BLaER1 treated with 17β-estradiol and CSF1 and Interleukin-3, amounts not matched to agents 10 nM and 100 nM (cell line): ENCODE results near the gene GTPBP8.
A peak's percentile ranks its signal among the peaks of the same experiment; 100 is the strongest.

Experiments
- H3K27ac ChIP-seq, 11 experiments: shearing (Covaris generic); formaldehyde crosslinking; 2 replicates each; pipeline ENCODE4 v1.8.1; 2022
- H3K27me3 ChIP-seq, 11 experiments: shearing (Covaris generic); formaldehyde crosslinking; 2 replicates each; pipeline ENCODE4 v1.8.1; 2022
- H3K36me3 ChIP-seq, 11 experiments: shearing (Covaris generic); formaldehyde crosslinking; 2 replicates each; pipeline ENCODE4 v1.8.1; 2022
- H3K4me1 ChIP-seq, 10 experiments: shearing (Covaris generic); formaldehyde crosslinking; 2 replicates each; pipeline ENCODE4 v1.8.1; 2022
- H3K4me2 ChIP-seq, 11 experiments: shearing (Covaris generic); formaldehyde crosslinking; 2 replicates each; pipeline ENCODE4 v1.8.1; 2022
- H3K4me3 ChIP-seq, 10 experiments: shearing (Covaris generic); formaldehyde crosslinking; 2 replicates each; pipeline ENCODE4 v1.8.1; 2022
- H3K9ac ChIP-seq, 11 experiments: shearing (Covaris generic); formaldehyde crosslinking; 2 replicates each; pipeline ENCODE4 v1.8.1; 2022
- H3K9me3 ChIP-seq, 11 experiments: shearing (Covaris generic); formaldehyde crosslinking; replicated peaks in 1 of 11; 2 replicates each; pipeline ENCODE4 v1.8.1; 2022
- H4K20me1 ChIP-seq, 11 experiments: shearing (Covaris generic); formaldehyde crosslinking; 2 replicates each; pipeline ENCODE4 v1.8.1; 2022
- Cebpa-rat ChIP-seq, 11 experiments: shearing (Covaris generic); IDR thresholded peaks; 2 replicates each; pipeline ENCODE4 v1.8.1; 2022

Gene GTPBP8

DNA sequence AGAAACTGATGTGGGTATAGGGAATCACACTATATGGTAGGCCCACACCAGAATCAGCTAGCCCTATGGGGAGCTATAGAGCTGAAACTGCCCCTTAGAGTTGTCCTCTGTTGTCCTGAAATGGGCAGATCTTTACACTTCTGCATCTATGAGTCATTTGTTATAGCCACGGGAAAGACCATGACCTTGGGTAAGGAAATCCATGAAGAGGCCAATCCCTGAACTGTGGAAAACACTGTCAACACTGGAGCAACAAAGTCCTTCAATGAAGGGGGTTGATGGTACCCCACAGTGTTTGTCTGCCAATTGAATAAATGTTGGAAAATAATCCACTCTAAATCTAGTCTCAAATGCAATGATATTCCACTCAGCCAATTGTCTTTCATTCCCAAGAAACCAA is 10.7 kb upstream of the GTPBP8 start:
- TF ChIP-seq Cebpa-rat (IDR thresholded peaks at IDR 0.05): no peak
- Histone ChIP-seq H3K36me3 (no peaks in the 10 kb centered on the region), H3K4me3 (no peak overlapping the region), H3K27ac (no peak overlapping the region), H3K27me3 (no peaks in the 10 kb centered on the region), H3K9ac (no peak overlapping the region), H3K4me2 (no peak overlapping the region), H4K20me1 (no peaks in the 10 kb centered on the region), H3K9me3 (no peaks in the 10 kb centered on the region), H3K4me1 (peaks cover 20 to 55% (median 30%) of the 10 kb centered on the region in 10 experiments)

DNA sequence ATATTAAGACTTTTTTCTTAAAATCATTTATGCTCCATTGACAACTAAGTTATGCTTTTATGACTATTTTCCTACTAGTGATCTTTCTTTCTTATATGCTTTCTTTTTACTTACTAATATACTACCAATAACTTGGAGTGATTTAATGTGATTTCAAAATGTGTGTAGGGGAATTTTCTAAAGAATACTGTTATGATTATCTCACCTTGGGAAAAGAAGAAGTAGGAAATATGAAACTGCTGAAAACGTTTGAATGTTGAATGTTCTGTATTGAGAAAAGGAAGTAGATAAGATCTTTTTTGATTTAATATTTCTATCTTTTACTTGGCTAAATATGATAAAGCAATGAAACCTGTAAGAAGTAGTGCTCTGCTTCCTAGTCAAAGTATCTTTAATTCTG is 8.1 kb upstream of the GTPBP8 start:
- Histone ChIP-seq H3K27me3 (no peaks in the 10 kb centered on the region), H4K20me1 (no peaks in the 10 kb centered on the region), H3K4me1 (peaks cover 5 to 31% (median 11%) of the 10 kb centered on the region in 10 experiments; a peak in 17 of 20 replicates), H3K27ac (no peak overlapping the region), H3K9me3 (no peaks in the 10 kb centered on the region), H3K36me3 (no peaks in the 10 kb centered on the region), H3K4me3 (no peak overlapping the region), H3K4me2 (peak overlapping the region in 3 of 11 experiments; percentile 49 to 56 (median 53); a peak in 4 of 22 replicates), H3K9ac (no peak overlapping the region)
- no peak for TF ChIP-seq Cebpa-rat (IDR thresholded peaks at IDR 0.05)

DNA sequence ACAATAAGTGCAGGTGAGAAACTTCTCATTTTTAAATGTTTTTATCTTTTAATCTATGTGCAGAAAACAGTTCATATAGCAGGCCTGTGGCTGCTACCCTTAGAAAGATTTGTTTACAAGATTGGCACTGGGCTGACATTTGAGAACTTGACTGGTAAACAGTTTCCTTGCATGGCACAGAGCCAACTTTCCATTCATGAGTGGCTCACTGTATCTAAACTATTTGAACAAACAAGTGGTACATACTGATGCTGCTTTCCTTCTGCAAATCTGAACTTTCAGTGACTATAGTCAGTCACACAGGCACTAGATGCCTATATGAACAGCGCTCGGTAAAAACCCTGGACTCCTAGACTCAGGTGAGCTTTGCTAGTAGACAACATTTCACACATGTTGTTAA is 6.3 kb upstream of the GTPBP8 start:
- Histone ChIP-seq H3K4me3 (no peak overlapping the region), H4K20me1 (no peaks in the 10 kb centered on the region), H3K36me3 (no peaks in the 10 kb centered on the region), H3K4me2 (peak overlapping the region in 7 of 11 experiments; percentile 5 to 52 (median 16); a peak in 6 of 22 replicates), H3K9ac (no peak overlapping the region), H3K9me3 (no peaks in the 10 kb centered on the region), H3K27ac (no peak overlapping the region), H3K4me1 (peaks cover 5 to 18% (median 11%) of the 10 kb centered on the region in 10 experiments; a peak in 17 of 20 replicates), H3K27me3 (no peaks in the 10 kb centered on the region)
- no peak for TF ChIP-seq Cebpa-rat (IDR thresholded peaks at IDR 0.05)

DNA sequence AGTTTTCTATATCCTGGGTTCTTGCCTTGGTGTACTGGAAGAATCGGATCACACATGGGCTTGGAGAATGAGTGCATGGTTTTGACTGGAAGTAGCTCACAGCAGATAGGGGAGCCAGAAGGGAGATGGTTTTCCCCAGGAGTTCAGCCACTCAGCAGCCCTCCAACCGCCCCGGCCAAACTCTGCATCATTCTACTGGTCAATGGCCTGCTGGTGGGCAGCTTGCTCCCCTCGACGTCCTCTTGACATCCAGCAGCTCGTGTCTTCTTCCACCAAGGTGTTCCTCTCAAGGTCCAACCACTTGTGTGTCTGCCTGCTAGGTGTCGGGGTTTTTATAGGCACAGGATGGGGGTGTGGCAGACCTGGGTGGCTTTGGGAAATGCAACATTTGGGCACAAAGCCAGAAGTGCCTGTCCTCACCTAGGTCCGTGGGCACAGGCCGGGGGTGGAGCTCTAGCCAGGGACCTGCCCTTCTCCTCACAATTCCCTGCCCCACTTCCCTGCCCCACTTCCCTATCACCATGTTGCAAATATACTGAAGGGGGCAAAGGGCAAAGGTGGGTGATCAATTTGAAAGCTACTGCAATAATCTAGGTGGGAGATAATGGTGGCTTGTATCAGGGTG is 3.0 kb upstream of the GTPBP8 start:
- Histone ChIP-seq H3K9ac (no peak overlapping the region), H3K9me3 (no peaks in the 10 kb centered on the region), H3K27me3 (no peaks in the 10 kb centered on the region), H3K4me2 (no peak overlapping the region), H3K27ac (no peak overlapping the region), H3K4me1 (peaks cover 18 to 31% (median 29%) of the 10 kb centered on the region in 10 experiments), H4K20me1 (no peaks in the 10 kb centered on the region), H3K4me3 (no peak overlapping the region), H3K36me3 (no peaks in the 10 kb centered on the region)
- no peak for TF ChIP-seq Cebpa-rat (IDR thresholded peaks at IDR 0.05)

DNA sequence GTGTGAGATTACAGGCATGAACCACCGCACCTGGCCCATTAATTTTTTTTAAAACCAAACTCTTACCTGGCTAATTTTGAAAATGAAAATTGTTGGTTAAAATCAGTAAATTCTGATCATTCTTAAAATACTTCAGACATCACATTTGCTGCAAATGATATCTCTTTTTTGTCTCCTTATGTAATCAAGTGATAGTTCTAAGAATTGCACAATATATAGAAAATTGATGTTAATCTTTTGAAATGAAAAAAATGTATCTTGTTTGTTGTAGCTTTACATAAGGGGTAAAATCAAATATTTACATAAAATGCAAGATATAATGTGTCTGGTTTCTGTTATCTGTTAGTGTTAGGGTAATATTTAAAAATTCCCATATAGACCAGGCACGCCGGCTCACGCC is 5.0 kb downstream of the GTPBP8 start:
- TF ChIP-seq Cebpa-rat (IDR thresholded peaks at IDR 0.05): no peak; a peak in 1 of 22 replicates
- Histone ChIP-seq H3K9ac (no peak overlapping the region), H3K27ac (no peak overlapping the region), H3K36me3 (peaks cover 23 to 50% (median 33%) of the 10 kb centered on the region in 11 experiments), H3K9me3 (no peaks in the 10 kb centered on the region), H3K27me3 (no peaks in the 10 kb centered on the region), H3K4me2 (no peak overlapping the region), H3K4me1 (peaks cover 8 to 25% (median 17%) of the 10 kb centered on the region in 10 experiments), H3K4me3 (no peak overlapping the region), H4K20me1 (peaks cover 0 to 6% (median 0%) of the 10 kb centered on the region in 11 experiments; a peak in 3 of 22 replicates)

DNA sequence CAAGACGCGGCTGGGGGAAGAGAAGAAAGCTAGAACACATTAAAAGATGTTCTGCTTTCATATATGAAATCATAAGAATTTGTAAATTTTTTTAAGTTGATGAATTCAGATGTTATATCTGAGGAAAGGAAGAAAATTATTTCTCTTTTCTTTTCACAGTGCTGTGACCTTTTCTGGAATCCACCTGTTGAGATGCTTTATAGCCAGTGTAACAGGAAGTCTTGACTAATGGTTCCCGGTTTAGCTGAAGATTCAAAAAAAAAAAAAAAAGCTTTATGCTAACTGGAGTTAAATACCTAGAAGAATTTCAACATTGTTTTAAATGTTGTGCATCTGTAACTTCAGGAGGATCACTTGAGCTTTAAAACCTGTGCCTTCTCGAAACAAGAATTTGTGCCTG is 9.9 kb downstream of the GTPBP8 start:
- Histone ChIP-seq H3K36me3 (peaks cover 65 to 94% (median 78%) of the 10 kb centered on the region in 11 experiments), H3K27me3 (no peaks in the 10 kb centered on the region), H3K4me3 (no peak overlapping the region), H3K9ac (no peak overlapping the region), H3K27ac (no peak overlapping the region), H3K4me2 (no peak overlapping the region), H3K9me3 (no peaks in the 10 kb centered on the region), H3K4me1 (0 out of 20 replicates have a peak, but pooled peaks cover 0 to 3% (median 0%) of the 10 kb centered on the region in 10 experiments), H4K20me1 (peaks cover 0 to 15% (median 6%) of the 10 kb centered on the region in 11 experiments; a peak in 7 of 22 replicates)
- no peak for TF ChIP-seq Cebpa-rat (IDR thresholded peaks at IDR 0.05)

DNA sequence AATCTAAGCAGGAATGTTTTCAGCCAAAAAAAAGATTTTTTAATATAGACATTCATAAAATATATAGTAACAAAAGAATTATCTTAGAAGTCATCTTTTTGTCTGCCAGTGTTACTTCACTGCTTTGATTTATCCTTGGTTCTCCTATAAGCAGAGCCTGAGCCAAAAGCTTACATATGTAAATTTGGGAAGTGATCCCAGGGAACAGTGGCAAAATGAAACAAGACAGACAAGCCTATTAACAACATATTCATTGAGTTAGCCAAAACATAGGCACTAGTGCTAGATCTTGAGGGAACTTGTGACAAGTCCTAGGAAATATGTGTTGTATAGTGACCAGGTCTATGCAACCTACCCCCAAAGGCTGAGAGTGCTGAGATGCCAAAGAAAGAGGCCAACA is 11.3 kb downstream of the GTPBP8 start:
- no peak overlapping the region for H3K27ac ChIP-seq
- H3K4me1 ChIP-seq: 0 out of 20 replicates have a peak, but pooled peaks cover 0 to 3% (median 0%) of the 10 kb centered on the region in 10 experiments
- H3K27me3 ChIP-seq: no peaks in the 10 kb centered on the region
- H3K4me2 ChIP-seq: no peak overlapping the region
- H3K9ac ChIP-seq: no peak overlapping the region
- TF ChIP-seq Cebpa-rat (IDR thresholded peaks at IDR 0.05): no peak
- H3K4me3 ChIP-seq: no peak overlapping the region
- peaks cover 78 to 99% (median 91%) of the 10 kb centered on the region in 11 experiments for H3K36me3 ChIP-seq
- H3K9me3 ChIP-seq: no peaks in the 10 kb centered on the region
- H4K20me1 ChIP-seq: peaks cover 0 to 24% (median 13%) of the 10 kb centered on the region in 11 experiments; a peak in 9 of 22 replicates

DNA sequence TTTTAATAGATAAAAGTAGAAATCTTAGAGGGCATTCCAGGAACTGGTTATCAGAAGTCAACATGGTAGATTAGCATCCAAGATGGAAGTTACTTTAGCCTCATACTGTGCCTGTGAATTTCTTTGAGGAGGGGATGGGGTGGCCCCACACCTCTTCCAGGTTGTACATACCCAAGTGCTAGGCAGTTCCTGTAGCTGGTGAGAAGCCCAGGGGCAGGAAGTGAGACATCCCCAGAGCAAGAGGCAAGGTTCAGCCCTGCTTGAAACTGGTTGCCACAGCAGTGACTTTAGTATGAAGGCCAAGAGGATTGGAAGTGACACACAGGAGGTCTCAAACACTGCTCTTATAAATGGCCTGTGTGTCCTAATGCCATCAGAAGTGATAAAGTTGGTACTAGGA is 11.9 kb downstream of the GTPBP8 start:
- Histone ChIP-seq H3K9me3 (no peaks in the 10 kb centered on the region), H4K20me1 (peaks cover 0 to 28% (median 15%) of the 10 kb centered on the region in 11 experiments; a peak in 10 of 22 replicates), H3K4me1 (0 out of 20 replicates have a peak, but pooled peaks cover 0 to 3% (median 0%) of the 10 kb centered on the region in 10 experiments), H3K27ac (no peak overlapping the region), H3K9ac (no peak overlapping the region), H3K4me2 (no peak overlapping the region), H3K4me3 (no peak overlapping the region), H3K27me3 (no peaks in the 10 kb centered on the region), H3K36me3 (peaks cover 85 to 100% (median 95%) of the 10 kb centered on the region in 11 experiments)
- TF ChIP-seq Cebpa-rat (IDR thresholded peaks at IDR 0.05): no peak

DNA sequence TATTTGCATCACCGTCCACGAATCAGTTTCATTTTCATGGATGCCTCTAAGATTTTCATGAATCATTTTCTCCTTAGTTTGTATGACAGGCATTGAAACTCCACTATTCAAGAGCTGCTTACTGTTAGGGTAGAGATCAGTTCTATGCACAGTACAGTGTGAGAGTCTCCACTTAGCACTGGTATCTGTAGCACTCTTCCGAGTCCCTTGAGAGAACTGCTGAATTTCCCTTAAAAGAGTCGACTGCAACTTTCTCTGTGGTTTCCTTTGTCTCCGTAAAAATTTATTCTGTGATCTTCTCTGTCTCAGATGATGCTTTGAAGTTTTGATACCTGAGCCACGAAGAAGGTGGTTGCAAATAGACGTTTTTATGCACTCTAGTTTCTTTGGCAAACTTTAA is 14.8 kb downstream of the GTPBP8 start:
- Histone ChIP-seq H3K9ac (no peak overlapping the region), H3K27me3 (no peaks in the 10 kb centered on the region), H3K27ac (no peak overlapping the region), H3K9me3 (no peaks in the 10 kb centered on the region), H3K4me1 (0 out of 20 replicates have a peak, but pooled peaks cover 0 to 3% (median 0%) of the 10 kb centered on the region in 10 experiments), H3K4me2 (no peak overlapping the region), H3K4me3 (no peak overlapping the region), H4K20me1 (peaks cover 4 to 58% (median 26%) of the 10 kb centered on the region in 11 experiments; a peak in 14 of 22 replicates), H3K36me3 (peaks cover 93 to 100% (median 99%) of the 10 kb centered on the region in 11 experiments)
- no peak for TF ChIP-seq Cebpa-rat (IDR thresholded peaks at IDR 0.05)
